ENCODE measurements around the gene APOM.
A peak's percentile ranks its signal among the peaks of the same experiment; 100 is the strongest.

The APOM gene

DNA sequence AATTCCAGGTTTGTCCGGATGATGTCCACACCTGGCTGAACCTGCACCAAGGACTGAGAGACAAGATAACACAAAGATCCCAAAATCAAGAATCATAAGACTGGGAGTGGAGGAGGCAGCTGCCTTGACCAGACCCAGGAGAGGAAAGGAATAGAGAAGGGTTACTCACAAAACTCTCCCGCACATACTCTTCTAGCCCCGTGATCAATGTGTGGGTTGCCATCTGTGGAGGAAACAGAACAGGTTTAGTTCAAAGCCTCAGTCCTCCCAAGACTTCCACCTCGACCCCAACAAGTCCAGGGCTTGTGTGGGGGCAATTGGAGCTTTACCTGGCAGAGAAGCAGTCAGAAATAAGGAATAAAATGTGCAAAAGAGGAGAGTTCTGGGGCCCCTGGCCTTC lies 14.3 kb upstream of the APOM start:
- H3K4me3 ChIP-seq (ENCODE audit: low read depth, low read length) = no peak overlapping the region
- no peak for DNase-seq (ENCODE audit: low read depth)
- in situ Hi-C loops (cut with HindIII; ENCODE audit: low sequenced_read_pairs) = no loop called here
- TF ChIP-seq, protein P1, sequence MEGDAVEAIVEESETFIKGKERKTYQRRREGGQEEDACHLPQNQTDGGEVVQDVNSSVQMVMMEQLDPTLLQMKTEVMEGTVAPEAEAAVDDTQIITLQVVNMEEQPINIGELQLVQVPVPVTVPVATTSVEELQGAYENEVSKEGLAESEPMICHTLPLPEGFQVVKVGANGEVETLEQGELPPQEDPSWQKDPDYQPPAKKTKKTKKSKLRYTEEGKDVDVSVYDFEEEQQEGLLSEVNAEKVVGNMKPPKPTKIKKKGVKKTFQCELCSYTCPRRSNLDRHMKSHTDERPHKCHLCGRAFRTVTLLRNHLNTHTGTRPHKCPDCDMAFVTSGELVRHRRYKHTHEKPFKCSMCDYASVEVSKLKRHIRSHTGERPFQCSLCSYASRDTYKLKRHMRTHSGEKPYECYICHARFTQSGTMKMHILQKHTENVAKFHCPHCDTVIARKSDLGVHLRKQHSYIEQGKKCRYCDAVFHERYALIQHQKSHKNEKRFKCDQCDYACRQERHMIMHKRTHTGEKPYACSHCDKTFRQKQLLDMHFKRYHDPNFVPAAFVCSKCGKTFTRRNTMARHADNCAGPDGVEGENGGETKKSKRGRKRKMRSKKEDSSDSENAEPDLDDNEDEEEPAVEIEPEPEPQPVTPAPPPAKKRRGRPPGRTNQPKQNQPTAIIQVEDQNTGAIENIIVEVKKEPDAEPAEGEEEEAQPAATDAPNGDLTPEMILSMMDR (IDR thresholded peaks at IDR 0.05; ENCODE audit: low read depth, low read length, missing control alignments) = no peak

DNA sequence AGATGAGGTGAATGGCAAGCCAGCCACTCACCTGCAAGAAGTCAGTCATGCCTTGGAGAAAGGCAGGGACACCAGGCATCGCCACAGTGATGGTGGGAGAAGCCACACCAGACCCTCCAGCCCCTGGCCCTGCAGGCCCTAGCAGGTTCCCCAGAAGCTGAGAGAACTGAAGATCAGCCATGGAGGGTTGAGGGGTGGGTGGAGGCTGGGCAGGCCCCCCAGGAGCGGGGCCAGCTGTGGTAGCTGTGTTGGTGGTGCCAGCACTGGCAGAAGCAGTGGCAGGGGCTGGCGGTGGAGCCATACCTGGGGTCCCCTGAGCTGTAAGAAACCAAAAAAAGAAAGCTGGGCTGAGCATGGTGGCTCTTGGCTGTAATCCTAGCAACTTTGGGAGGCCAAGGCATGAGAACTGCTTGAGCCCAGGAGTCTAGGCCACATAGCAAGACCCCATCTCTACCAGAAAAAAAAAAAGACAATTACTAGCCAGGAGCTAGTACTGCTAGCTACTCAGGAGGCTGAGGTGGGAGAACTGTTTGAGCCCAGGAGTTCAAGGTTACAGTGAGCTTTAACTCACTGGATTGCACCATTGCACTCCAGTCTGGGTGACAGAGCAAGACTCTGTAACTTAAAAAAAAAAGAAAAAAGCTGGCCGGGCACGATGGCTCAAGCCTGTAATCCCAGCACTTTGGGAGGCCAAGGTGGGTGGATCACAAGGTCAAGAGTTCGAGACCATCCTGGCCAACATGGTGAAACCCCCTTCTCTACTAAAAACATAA lies 12.7 kb upstream of the APOM start:
- no peak for DNase-seq (ENCODE audit: low read depth)
- TF ChIP-seq, protein P1 (IDR thresholded peaks at IDR 0.05; ENCODE audit: low read depth, low read length, missing control alignments) = no peak
- no peak overlapping the region for H3K4me3 ChIP-seq (ENCODE audit: low read depth, low read length)
- in situ Hi-C loops (cut with HindIII; ENCODE audit: low sequenced_read_pairs) = no loop called here

- H3K4me3 ChIP-seq (ENCODE audit: low read depth, low read length) = no peak overlapping the region
- DNase-seq (ENCODE audit: low read depth) = no peak
- in situ Hi-C loops (cut with HindIII; ENCODE audit: low sequenced_read_pairs) = no loop called here
- TF ChIP-seq, protein P1 (IDR thresholded peaks at IDR 0.05; ENCODE audit: low read depth, low read length, missing control alignments) = no peak
Measured at GRCh38 chr6:31643818-31644454, 11.8 kb upstream of the APOM start.

DNA sequence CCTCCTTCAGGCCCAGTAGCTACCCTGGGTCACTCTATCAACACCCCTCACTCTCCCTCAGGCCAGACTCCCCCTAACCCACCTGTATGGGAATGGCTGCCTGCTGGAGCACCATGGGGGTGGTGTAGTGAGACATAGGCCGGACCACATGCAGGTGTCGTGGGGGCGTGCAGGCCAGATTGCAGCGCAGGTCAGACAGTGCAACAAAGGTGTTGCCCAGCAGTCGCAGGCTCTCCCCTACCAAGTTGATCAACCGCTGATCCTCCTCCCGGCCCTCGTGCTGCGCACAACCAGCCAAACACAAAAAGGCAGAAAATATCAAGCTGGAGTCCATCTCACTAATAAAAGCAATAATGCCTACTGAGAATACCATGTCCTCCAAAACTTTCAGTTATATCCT lies 10.4 kb upstream of the APOM start:
- H3K4me3 ChIP-seq (ENCODE audit: low read depth, low read length) = no peak overlapping the region
- no peak for DNase-seq (ENCODE audit: low read depth)
- TF ChIP-seq, protein P1 (IDR thresholded peaks at IDR 0.05; ENCODE audit: low read depth, low read length, missing control alignments) = no peak
- in situ Hi-C loops (cut with HindIII; ENCODE audit: low sequenced_read_pairs) = no loop called here

- in situ Hi-C loops (cut with HindIII; ENCODE audit: low sequenced_read_pairs) = no loop called here
- H3K4me3 ChIP-seq (ENCODE audit: low read depth, low read length) = peak overlapping the region; percentile 81
- TF ChIP-seq, protein P1 (IDR thresholded peaks at IDR 0.05; ENCODE audit: low read depth, low read length, missing control alignments) = no peak
- no peak for DNase-seq (ENCODE audit: low read depth)
Measured at GRCh38 chr6:31651602-31652191, 4.0 kb upstream of the APOM start.

GRCh38 chr6:31652925-31653724 lies 2.6 kb upstream of the APOM start:
- H3K4me3 ChIP-seq (ENCODE audit: low read depth, low read length) = peak overlapping the region; percentile 81
- TF ChIP-seq, protein P1 (IDR thresholded peaks at IDR 0.05; ENCODE audit: low read depth, low read length, missing control alignments) = no peak
- in situ Hi-C loops (cut with HindIII; ENCODE audit: low sequenced_read_pairs) = no loop called here
- DNase-seq (ENCODE audit: low read depth) = no peak
